NB4 (cell line): ENCODE results near the gene KLF16.

Experiments used
- CTCF ChIP-seq: IDR thresholded peaks from one replicate; pipeline ENCODE4 v1.5.1; 2012; ENCODE audit warnings: low read depth, low read length
- POLR2A ChIP-seq: IDR thresholded peaks from 2 replicates; pipeline ENCODE4 v1.6.1; 2011; ENCODE audit warnings: mild to moderate bottlenecking; ENCODE audit not compliant: insufficient read length; ENCODE audit errors: extremely low read depth

GRCh38 chr19:1901940-1902404 is 38.6 kb upstream of the KLF16 start:
- TF ChIP-seq CTCF (no peak), POLR2A (no peak)
